8988T (cell line): ENCODE measurements around the gene RASA3.

Source experiments
- DNase-seq: peaks from one replicate; pipeline ENCODE4 v3.0.0; 2011

The RASA3 gene

DNA sequence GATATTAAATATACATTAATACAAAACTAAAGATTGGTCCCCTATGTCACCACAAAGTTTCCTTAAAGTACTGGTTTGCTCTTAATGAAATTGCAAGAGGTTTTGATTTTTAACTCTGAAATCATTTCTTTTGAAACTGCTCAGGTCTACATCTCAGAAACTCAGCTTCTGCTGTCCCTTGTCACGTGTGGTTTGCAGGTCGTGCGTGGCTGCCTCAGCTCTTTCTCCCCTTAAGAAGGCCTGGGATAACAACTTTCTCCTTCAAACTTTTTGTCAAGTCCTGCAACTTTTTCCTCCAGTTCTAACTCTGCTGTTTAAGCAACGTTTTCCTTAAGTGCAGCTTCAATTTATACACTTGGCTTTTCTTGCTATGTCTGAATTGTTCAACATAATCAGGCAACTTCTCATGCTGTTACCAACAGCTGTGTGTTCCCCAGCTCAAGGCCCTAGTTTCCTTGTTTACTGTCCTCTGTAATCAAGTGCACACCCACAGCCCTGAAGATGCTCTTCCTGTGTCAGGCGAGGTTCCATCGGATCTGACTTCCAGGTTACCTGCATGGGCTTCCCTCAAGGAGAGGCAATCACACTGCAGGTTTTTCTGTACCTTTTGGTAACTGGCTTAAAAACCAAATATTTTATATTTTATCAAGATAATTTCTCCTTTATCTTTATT lies 172.0 kb downstream of the RASA3 start:
- no peak for DNase-seq

DNA sequence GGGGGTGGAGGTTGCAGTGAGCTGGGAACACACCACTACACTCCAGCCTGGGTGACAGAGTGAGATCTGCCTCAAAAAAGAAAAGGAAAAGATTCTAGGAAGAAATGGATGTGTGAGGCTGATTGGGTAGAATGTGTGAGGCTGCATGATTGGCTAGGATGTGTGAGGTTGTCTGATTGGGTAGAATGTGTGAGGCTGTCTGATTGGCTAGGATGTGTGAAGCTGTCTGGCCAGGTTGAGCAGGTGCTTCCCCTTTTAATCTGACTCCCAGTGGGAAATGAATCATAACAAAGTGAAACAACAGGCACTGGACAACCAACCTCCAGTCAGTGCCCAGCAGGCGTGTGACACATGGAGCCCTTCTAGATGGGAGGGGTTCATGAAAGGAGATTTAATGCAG lies 173.2 kb downstream of the RASA3 start:
- no peak for DNase-seq

DNA sequence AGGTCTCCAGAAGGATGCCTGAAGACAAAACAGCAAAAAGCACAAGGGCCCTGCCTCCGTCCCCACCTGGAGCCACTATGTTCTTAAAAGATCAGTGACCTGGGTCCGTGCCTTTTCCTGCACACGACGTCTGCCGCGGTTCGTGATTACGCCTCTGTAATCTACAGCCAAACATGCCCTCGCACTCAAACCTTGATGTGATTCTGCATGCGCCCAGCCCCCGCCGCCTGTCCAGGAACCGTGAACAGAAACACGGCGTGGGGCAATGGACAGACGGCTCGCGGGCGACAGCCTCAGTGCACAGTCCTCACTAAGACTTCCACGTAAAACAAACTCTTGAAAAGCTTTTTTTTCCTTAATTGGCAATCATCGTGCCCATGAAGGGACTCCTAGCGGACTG lies 174.1 kb downstream of the RASA3 start:
- no peak for DNase-seq

DNA sequence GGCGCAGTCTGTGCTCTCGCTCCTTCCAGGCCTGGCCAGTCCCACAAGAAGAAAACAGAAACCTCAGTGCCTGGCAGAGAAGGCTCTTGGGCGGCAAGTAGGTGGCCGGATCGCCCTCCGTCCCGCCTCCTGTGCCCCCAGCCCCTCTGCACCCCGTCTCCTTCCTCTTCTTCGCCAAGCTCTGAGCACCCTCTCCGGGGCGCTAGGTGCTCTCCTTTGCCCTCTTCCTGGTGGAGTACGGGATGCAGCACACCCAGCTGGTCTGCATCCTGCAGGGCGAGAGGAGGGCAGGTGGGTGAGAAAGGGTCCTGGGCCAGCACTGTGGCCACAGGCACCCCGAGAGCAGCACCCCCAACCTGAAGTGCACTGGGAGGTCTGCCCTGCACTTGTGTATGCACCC lies 175.9 kb downstream of the RASA3 start:
- no peak for DNase-seq

DNA sequence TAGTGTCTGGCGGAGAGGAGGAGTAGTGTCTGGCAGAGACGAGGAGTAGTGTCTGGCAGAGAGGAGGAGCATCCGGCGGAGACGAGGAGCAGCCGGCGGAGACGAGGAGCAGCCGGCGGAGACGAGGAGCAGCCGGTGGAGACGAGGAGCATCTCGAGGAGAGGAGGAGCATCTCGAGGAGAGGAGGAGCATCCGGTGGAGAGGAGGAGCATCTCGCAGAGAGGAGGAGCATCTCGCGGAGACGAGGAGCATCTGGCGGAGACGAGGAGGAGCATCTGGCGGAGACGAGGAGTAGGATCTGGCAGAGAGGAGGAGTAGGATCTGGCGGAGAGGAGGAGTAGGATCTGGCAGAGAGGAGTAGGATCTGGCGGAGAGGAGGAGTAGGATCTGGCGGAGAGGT lies 176.7 kb downstream of the RASA3 start:
- DNase-seq = no peak

DNA sequence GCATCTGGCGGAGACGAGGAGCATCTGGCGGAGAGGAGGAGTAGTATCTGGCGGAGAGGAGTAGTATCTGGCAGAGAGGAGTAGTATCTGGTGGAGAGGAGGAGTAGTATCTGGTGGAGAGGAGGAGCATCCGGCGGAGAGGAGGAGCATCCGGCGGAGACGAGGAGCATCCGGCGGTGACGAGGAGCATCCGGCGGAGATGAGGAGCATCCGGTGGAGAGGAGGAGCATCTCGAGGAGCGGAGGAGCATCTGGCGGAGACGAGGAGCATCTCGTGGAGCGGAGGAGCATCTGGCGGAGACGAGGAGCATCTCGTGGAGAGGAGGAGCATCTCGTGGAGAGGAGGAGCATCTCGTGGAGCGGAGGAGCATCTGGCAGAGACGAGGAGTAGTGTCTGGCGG lies 177.2 kb downstream of the RASA3 start:
- DNase-seq = no peak

DNA sequence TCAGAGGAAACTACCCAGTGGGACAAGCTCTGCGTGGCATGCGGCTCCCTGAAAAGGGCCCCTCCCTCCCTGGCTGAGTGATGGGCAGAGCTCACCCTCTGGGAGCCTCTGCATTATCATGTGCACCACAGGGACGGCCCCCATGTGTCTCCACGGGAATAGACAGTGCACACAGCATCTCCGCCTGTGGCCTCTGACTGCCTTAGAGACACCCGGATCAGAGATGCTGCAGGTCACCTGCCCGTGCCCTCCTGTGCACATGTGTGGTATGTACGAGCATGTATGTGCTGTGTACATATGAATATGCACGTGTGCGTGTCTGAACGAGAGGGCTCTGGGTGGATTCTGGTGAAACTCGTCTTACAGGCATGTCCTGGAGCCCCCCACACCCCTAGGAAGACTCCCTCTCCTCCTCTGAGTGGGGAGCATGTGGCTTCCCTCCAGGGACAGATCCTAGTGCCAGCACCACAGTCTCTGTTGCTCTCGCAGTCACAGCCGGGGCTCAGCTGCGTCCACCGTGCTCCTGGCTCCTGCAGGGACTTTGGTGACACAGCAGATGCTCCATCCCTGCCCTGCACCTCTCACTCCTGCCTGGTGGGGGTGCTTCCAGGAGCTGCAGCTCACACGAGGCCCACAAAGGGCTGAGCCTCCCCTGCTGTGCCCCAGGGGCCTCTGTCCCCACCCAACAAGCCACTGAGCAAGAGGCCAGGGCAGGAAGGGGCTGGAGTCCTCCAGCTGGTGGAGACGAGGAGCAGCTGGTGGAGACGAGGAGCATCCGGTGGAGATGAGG lies 178.2 kb downstream of the RASA3 start:
- DNase-seq = peak; percentile 79

DNA sequence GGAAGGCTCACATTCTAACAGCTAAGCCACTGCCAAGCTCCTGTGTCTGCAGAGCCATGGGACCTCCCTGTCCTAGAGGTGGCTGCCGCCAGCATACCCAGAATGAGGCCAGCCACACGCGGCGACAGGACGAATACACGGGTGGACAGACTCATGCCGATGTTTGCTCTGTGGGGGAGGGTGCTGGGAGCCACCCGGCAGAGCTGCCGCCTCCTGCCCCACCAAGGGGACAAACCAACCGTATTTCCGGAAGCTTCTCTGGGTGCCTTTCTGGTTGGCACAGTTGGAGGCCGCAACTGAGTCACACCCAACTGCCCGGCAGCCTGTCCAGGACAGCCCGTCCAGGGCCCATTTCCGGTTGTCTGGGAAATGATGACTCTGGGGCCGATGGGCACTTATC lies 178.9 kb downstream of the RASA3 start:
- DNase-seq = no peak

DNA sequence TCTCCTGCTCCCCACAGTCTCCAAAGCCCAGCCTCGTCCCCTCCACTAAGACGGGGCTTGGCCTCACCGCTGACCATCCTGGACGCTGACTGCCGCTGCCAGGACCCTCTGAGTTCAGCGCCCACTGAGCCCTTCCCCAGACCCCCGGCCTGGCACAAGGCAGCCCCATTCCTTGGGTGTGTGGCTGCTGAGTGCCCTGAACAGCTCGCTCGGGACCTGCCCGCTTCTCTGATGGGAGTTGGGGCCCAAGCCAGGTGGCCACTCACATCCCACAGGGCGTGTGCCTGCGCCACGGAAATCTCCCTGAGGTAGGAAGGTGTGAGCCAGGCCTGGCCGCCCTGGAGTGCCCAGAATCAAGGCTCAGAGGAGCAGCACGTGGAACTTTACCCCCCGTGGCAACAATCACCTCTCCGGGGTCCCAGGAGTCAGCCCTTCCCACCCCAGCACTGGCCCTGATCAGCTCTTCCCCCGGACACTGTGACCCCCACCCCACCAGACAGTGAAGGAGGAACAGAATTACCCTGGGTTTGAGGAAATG lies 179.4 kb downstream of the RASA3 start:
- no peak for DNase-seq

DNA sequence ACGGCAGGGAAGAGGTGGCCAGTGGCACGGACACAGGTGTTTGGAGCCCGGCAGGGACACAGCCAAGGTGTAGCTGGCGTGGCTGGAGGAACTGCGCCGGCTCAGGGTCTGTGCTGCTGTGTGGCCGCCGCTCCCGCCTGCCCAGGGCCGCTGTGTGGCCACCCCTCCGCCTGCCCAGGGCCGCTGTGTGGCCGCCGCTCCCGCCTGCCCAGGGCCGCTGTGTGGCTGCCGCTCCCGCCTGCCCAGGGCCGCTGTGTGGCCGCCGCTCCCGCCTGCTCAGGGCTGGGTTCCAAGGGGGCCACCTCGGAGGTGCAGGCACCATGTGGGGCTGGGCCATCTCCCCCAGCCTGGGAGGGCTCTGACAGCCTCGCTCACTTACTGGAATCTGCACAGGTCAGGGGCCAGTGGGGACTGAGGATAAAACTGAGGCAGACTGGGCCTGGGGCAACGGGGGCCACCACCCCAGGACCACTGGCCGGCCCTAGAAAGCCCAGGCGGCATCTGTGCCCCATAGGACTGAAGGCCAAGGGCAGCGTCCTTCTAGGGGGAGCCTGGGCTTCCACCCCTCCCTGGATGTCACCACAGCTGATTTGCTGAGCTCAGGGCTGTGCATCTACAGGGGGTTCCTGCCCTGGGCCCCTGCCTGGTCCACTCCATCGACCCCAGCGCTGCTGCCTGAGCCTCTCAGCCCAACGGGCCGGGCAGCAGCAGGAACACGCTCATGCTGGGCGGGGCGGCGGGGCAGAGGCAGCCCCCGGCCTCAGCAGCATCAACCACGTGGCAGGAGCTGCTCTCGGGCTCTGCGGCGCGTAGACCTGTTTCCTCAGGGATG lies 180.1 kb downstream of the RASA3 start:
- no peak for DNase-seq

DNA sequence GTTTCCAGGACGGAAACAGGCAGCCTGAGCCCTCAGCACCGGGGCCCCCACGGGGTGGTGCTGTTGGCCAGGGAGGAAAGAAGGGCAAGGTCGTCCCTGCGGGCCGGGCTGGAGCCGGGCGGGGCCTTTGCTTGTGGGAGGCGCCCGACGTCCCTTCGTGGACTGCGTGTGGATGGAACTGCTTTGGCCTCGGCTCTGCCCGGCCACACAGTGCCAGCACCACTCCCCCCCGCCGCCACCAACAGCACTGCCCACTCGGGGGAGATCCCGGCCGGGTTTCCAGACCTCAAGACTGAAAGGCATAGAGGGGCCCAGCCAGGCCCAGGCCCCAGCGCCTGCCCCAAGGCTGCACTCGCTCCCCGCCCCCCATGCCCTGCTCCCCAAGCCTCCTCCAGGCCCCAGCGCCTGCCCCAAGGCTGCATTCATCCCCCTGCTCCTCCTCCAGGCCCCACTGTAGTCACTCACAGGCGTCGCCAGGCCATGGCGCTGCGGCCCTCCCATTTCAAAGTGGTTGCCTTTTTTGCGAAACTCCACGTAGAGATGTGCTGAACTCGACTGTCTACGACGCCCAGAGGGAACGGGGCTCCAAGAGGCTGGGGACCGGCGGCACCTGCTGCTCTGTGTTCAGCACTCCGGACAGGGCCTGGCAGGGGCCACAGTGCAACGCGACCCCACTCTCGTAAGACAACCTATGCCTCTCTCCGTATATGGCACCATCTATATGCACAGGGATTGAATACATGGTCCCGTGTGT lies 181.0 kb downstream of the RASA3 start:
- DNase-seq = peak; percentile 97

DNA sequence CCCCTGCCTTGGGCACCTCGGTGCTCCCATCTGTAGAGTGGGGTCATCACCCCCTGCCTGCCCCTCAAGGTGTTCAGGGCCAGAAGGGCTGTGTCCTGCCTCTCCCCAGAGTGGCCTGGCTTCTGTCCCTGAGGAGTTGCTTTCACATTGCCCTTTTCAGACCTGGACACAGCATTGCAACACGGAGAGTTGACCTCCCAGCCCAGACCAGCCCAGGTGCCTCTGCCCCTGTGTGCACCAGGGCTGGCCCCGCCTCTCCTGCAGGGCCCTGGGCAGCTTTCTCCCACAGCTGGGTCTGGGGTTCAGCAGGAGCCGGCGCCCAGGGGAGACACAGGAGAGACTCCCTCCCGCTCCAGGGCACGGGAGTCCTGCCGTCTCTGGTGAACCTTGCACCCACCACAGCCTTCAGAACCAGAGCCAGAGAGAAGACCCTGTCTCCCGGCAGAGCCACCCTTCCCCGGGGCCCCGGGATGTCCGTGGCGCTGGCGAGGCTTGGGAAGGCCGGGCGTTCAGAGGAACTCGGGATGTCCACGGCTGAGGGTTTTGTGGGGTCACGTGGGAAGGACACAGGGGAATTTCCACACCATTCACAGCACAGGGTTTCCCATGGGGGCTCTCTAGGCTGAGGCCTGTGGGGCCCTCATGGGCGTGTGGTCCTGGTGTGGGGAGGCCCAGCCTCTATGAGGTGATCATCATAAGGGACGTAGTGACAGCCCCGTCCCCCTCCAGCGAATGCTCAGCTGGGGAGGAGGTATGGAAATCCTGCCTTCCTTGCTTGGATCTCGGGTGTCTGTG lies 181.8 kb downstream of the RASA3 start:
- no peak for DNase-seq

DNA sequence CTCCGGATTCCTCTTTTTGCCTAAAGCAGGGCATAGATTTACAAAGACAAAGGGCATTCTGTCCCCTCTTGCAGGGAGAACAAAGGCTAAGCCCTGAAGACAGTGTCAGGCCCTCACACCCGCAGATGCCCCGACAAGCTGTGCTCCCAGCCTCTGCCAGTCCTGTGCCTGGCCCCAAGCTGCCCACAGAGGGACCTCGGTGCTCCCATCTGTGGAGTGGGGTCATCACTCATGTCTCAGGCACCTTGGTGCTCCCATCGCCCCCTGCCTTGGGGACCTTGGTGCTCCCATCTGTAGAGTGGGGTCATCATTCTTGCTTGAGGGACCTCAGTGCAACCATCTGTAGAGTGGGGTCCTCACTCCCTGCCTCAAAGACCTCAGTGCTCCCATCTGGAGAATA lies 182.9 kb downstream of the RASA3 start:
- no peak for DNase-seq

DNA sequence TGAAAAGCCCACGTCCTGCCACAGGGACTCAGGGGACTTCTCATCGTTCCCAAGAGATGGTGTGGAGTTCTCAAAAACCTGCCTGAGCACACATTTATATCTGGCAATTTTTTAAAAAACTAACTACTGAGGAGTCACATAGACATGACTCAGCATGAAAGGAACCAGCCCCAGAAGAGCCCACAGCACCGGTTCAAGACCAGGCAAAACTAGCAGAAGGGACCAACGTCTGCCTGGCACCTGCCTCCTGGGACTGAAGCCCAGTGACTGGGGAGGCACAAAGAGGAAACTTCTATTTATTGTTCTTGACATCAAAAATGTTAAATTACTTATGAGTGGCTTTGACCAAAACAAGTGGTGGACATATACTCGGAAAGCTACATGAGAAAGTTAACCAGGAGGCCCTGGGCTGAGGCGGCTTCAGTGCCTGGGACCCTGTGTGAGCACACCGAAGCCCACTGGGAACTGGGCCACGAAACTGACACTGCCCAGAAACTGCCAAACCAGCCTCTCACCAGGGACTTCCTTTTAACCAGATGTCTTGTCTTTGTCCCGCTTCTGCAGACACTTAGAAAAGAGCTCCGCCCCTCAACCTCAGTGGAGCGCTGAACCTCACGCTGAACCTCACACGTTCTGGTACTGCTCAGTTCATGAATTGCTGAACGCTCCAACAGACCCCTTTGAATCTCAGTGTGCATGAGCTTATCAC lies 184.2 kb downstream of the RASA3 start:
- DNase-seq = no peak

DNA sequence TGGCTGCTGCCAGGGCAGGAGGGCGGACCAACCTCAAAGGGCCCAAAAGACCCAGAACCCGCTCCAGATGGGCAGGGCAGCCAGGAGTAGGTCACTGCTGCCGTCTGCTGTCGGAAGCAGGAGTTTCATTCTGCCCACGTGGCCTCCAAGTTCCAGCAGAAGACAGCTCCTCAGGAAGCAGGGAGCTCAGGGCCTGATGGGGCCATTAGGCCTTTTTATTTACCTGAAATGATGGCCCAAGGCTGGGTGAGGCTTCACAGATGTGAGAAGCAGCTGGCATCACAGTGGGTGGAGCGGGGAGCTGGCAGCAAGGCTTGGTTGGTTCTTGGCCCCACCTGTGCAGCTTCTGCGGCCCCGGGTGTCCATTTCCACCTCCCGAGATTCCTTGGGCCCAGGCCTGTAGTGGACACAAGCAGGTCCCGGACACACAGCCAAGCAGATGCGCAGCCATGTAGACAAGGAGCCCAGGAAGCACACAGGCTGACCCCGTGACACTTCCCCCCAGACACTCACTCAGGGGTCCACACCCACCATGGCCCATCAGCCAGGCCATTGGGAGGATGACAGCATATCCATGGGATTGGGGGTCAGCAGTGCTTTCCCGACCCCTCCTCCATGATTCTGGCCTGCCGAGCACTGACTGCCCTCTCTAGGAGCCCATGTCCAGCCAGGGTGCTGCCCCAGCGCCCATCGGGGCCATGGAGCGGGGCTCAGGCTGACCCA lies 185.0 kb downstream of the RASA3 start:
- no peak for DNase-seq

DNA sequence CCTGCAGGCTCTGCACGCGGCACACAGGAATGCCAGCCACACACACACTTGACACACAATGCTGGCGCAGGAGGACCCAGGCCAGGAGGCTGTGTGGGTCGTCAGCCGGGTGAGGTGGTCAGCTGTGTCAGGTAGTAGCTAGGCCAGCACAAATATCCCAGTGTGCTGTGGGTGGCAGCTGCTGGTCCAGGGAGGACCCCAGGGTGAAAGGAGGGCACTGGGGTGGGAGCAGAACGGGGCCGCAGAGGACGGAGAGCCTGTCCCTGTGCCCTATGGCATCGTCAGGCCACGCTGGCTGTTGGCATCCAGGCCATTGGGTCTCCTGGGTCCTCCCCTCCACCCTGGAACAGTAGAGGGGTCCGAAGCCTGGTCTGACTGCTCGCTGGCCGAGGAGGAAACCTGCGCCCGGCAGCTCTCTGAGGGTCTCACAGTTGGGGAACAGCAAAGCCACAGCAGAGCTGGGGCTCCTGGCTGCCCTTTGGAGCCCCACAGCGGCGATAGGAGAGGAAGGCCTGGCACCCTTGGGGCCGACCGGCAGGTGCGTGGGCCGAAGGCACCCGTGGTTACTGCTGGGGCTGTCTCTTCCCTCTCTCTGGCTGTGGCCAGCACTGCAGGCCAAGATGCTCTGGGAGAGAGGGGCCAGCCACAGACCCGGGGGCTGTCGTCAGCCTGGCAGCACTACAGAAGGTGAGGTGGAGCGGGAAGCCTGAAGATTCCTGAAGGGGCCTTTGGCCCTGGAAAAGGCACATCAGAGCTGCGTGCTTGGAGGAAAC lies 185.8 kb downstream of the RASA3 start:
- DNase-seq = no peak

DNA sequence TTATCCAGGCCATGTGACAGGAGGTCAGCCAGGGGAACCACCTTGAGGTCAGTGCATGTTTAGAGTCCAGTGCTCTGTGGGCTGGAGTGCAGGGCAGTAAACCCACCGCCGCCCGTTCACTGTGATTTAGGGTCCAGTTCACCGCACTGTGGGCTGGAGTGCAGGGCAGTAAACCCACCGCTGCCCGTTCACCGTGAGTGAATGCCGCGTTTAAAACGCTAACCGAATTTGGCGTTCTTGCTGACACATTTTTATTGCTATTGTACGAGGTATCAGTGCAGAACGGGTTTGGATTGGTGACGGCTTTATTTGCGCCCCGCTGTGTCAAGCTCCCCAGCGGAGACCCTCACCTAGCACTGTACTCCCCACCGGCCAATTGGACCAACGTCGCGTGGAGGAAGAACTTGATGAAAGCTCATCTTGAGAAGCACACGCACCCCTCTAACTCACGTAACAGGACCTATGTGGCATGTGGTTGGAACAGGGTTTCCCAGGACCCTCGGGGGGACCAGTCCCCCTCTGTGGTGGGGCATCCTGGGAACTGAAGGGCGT lies 186.5 kb downstream of the RASA3 start:
- DNase-seq = no peak

DNA sequence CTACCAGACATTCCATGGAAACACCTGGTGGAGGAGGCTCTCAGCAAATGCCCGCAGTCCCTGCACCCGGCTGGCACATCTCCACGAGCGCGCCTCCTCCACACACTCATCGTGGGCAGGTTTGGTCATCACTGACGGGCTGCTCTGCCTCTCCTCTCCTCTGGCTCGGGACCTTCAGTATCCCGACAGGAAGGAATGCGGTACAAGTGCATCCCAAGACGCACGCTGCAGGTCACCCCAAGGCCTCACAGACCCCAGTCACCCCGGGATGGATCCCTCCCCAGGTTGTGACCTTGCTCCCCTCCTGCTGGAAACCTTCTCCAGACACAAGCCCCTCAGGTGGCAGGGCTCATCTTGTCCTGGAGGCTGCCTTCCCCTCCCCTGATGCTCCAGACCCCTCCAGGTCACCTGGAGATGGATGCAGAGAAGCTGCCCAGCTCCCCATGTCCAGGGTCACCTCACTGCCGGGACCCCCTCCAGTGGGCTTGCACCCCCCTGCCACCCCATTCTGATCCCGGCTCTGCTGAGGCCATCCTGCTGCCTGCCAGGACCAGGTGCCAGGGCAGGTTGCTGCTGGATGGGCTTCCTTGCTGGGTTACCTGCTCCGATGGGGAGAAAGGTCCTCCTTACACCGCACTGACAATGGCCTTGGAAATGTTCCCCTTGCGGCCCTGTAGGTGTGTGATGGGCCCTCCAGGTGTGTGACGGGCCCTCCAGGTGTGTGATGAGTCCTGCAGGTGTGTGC lies 188.4 kb downstream of the RASA3 start:
- DNase-seq = no peak
